CD14-positive monocyte (primary cell): ENCODE measurements around the gene CRADD. TPM values are rescaled to one million over a fixed set of nuclear protein-coding genes. Genes with fewer than 3 reads are reported as not detected.
"Not testable (repeated sequence)": the region's sequence is repeated elsewhere in the genome, so short reads cannot be mapped to it uniquely, and the experiment has no call there.

Source experiments
- DNase-seq, 3 donors: peaks; one replicate each; pipeline ENCODE4 v3.0.0-alpha.2; 2011 to 2022
- H2AFZ ChIP-seq: 2 replicates; pipeline ENCODE4 v1.6.0; 2012; ENCODE audit warnings: mild to moderate bottlenecking, low read depth, low read length, inconsistent platforms; ENCODE audit not compliant: insufficient read depth, poor library complexity, severe bottlenecking
- H3K27ac ChIP-seq, 2 donors: 1 replicate in 1 of 2; 2 replicates in 1 of 2; pipeline ENCODE4 v1.5.1; 2012 to 2013; ENCODE audit warnings: low read length in 2 of 2, control low read depth in 1 of 2, inconsistent platforms in 1 of 2, low read depth in 1 of 2, mild to moderate bottlenecking in 1 of 2
- H3K27me3 ChIP-seq, 2 donors: one replicate each; pipeline versions ENCODE4 v1.6.0 to v1.6.1; 2011 to 2013; ENCODE audit warnings: low read length in 2 of 2; ENCODE audit not compliant: control insufficient read depth in 2 of 2, insufficient read depth in 2 of 2
- H3K36me3 ChIP-seq, 2 donors: replicated peaks in 1 of 2; 1 replicate in 1 of 2; 2 replicates in 1 of 2; pipeline versions ENCODE4 v1.5.1 to v1.6.1; 2012 to 2013; ENCODE audit warnings: low read length in 2 of 2, control low read depth in 1 of 2, inconsistent platforms in 1 of 2, mild to moderate bottlenecking in 1 of 2; ENCODE audit not compliant: insufficient read depth in 2 of 2, control insufficient read depth in 1 of 2
- H3K4me1 ChIP-seq, 2 donors: 1 replicate in 1 of 2; 2 replicates in 1 of 2; pipeline versions ENCODE4 v1.5.1 to v1.6.1; 2012 to 2013; ENCODE audit warnings: low read length in 2 of 2, control low read depth in 1 of 2, inconsistent platforms in 1 of 2, mild to moderate bottlenecking in 1 of 2, moderate library complexity in 1 of 2; ENCODE audit not compliant: insufficient read depth in 2 of 2, control insufficient read depth in 1 of 2
- H3K4me2 ChIP-seq: replicated peaks from 2 replicates; pipeline ENCODE3; 2012; ENCODE audit warnings: low read length, moderate library complexity, mild to moderate bottlenecking; ENCODE audit not compliant: poor library complexity, severe bottlenecking; ENCODE audit errors: extremely low read depth
- H3K4me3 ChIP-seq, 3 experiments: fragments of 200-600 bp in 1 of 3; sonication (generic) in 1 of 3; replicated peaks in 1 of 3; 1 replicate in 2 of 3; 2 replicates in 1 of 3; pipeline ENCODE4 v1.5.1; 2011 to 2013; ENCODE audit warnings: low read length in 3 of 3, mild to moderate bottlenecking in 3 of 3, control low read depth in 2 of 3, low read depth in 2 of 3, inconsistent platforms in 1 of 3, moderate library complexity in 1 of 3
- H3K79me2 ChIP-seq: 2 replicates; pipeline ENCODE4 v1.6.0; 2012; ENCODE audit warnings: mild to moderate bottlenecking, control low read depth, inconsistent platforms, low read length, moderate library complexity; ENCODE audit not compliant: insufficient read depth
- H3K9ac ChIP-seq: 2 replicates; pipeline ENCODE4 v1.6.0; 2017; ENCODE audit warnings: low read length, mild to moderate bottlenecking; ENCODE audit not compliant: insufficient read depth, poor library complexity, severe bottlenecking
- H3K9me3 ChIP-seq, 2 donors: replicated peaks in 1 of 2; 1 replicate in 1 of 2; 2 replicates in 1 of 2; pipeline versions ENCODE4 v1.5.1 to v1.6.1; 2012 to 2013; ENCODE audit warnings: low read length in 2 of 2, control low read depth in 1 of 2; ENCODE audit not compliant: control insufficient read depth in 1 of 2, insufficient read depth in 1 of 2
- H4K20me1 ChIP-seq: 2 replicates; pipeline ENCODE4 v1.6.0; 2012; ENCODE audit warnings: mild to moderate bottlenecking, low read length, control low read depth, moderate library complexity; ENCODE audit not compliant: insufficient read depth
- H3K27ac Mint-ChIP-seq, 7 donors: one replicate each; pipeline ENCODE4 v1.8.0; 2020; ENCODE audit warnings: mild to moderate bottlenecking in 7 of 7, mixed read lengths in 7 of 7, moderate library complexity in 6 of 7, inconsistent platforms in 2 of 7
- H3K27me3 Mint-ChIP-seq, 3 donors: one replicate each; pipeline ENCODE4 v1.8.0; 2021 to 2022; ENCODE audit warnings: low read depth in 3 of 3, mild to moderate bottlenecking in 3 of 3, mixed read lengths in 3 of 3, moderate library complexity in 3 of 3, inconsistent platforms in 1 of 3
- H3K36me3 Mint-ChIP-seq, 2 donors: one replicate each; pipeline ENCODE4 v1.8.0; 2020; ENCODE audit warnings: mixed read lengths in 2 of 2, inconsistent platforms in 1 of 2, mild to moderate bottlenecking in 1 of 2
- H3K4me1 Mint-ChIP-seq: one replicate; pipeline ENCODE4 v1.8.0; 2020; ENCODE audit warnings: mild to moderate bottlenecking, mixed read lengths
- H3K4me3 Mint-ChIP-seq, 2 donors: one replicate each; pipeline ENCODE4 v1.8.0; 2020; ENCODE audit warnings: mild to moderate bottlenecking in 2 of 2, mixed read lengths in 2 of 2, moderate library complexity in 1 of 2
- H3K9me3 Mint-ChIP-seq, 7 donors: one replicate each; pipeline ENCODE4 v1.8.0; 2020 to 2022; ENCODE audit warnings: mixed read lengths in 7 of 7, mild to moderate bottlenecking in 6 of 7, moderate library complexity in 6 of 7, inconsistent platforms in 2 of 7
- WGBS: methylation state at CpG from one replicate; pipeline ENCODE4 v1.1.5; 2013; ENCODE audit warnings: missing lambda C conversion rate; ENCODE audit not compliant: insufficient coverage; 5-methylcytosine and 5-hydroxymethylcytosine counted together
- intact Hi-C, 2 donors: fragments of 100-400 bp; cut with micrococcal nuclease; formaldehyde crosslinking; loops; one replicate each; pipeline versions ENCODE4 v1.15.0 to v1.15.1; 2023
- polyA plus RNA-seq, 3 donors: library from polyadenylated mRNA; depleted of rRNA in 1 of 3; unstranded in 2 of 3; stranded (reverse) in 1 of 3; fragments of 300-500 nt in 2 of 3; fragments of >200 nt in 1 of 3; fragmentation: Illumina TruSeq in 2 of 3; gene quantifications; 1 replicate in 2 of 3; 2 replicates in 1 of 3; pipeline ENCODE4 v1.2.3, GENCODE V29; 2012 to 2021
- TF ChIP-seq, protein P1 (sequence below): fragments of 200-600 bp; IDR thresholded peaks from one replicate; pipeline ENCODE4 v1.8.0; 2022; ENCODE audit warnings: antibody characterized with exemption, mild to moderate bottlenecking

CRADD gene
- polyA plus RNA-seq, 3 donors = 5.6 to 12.2 (median 11.2) TPM

DNA sequence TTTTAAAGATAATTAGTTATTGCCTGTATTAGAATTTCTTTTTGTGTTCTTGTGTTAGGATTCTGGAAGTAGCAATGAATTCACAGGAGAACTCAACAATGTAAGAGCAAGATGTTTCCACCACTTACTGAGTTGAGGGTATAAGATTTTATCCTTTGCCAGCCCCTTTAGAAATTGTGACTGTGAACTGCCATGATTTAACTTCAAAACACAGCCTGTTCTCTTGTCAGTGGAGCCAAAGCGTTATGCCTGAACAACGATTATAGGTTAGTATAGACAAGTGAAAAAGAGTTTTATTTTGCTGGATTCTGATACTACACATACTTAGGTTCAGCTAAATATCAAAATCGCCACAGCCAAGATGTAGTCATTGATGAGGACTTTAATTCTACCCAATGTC is 101.6 kb downstream of the CRADD start:
- TF ChIP-seq, protein P1, sequence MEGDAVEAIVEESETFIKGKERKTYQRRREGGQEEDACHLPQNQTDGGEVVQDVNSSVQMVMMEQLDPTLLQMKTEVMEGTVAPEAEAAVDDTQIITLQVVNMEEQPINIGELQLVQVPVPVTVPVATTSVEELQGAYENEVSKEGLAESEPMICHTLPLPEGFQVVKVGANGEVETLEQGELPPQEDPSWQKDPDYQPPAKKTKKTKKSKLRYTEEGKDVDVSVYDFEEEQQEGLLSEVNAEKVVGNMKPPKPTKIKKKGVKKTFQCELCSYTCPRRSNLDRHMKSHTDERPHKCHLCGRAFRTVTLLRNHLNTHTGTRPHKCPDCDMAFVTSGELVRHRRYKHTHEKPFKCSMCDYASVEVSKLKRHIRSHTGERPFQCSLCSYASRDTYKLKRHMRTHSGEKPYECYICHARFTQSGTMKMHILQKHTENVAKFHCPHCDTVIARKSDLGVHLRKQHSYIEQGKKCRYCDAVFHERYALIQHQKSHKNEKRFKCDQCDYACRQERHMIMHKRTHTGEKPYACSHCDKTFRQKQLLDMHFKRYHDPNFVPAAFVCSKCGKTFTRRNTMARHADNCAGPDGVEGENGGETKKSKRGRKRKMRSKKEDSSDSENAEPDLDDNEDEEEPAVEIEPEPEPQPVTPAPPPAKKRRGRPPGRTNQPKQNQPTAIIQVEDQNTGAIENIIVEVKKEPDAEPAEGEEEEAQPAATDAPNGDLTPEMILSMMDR = no peak
- Histone ChIP-seq H3K27me3 (no peaks in the 10 kb centered on the region), H3K36me3 (no peaks in the 10 kb centered on the region), H3K4me1 (peaks cover 20 to 25% of the 10 kb centered on the region in 2 donors), H2AFZ (no peak overlapping the region), H3K79me2 (no peaks in the 10 kb centered on the region), H3K4me2 (no peak overlapping the region), H4K20me1 (no peaks in the 10 kb centered on the region), H3K4me3 (no peak overlapping the region), H3K9ac (no peak overlapping the region), H3K27ac (no peak overlapping the region), H3K9me3 (no peaks in the 10 kb centered on the region)
- no CpG with 5 or more reads among the region's 3 CpGs for WGBS
- H3K36me3 Mint-ChIP-seq = peaks cover 1 to 3% of the 10 kb centered on the region in 2 donors
- H3K27ac Mint-ChIP-seq = no peak overlapping the region
- intact Hi-C loops = no loop called here
- H3K9me3 Mint-ChIP-seq = peaks cover 0 to 4% (median 0%) of the 10 kb centered on the region in 7 donors
- peaks cover 0 to 7% (median 0%) of the 10 kb centered on the region in 3 donors for H3K27me3 Mint-ChIP-seq
- no peak overlapping the region for H3K4me3 Mint-ChIP-seq
- DNase-seq = no peak
- H3K4me1 Mint-ChIP-seq = peaks cover 29% of the 10 kb centered on the region

GRCh38 chr12:93780101-93780641 is 103.0 kb downstream of the CRADD start:
- intact Hi-C loops = no loop called here

GRCh38 chr12:93780886-93781285 is 103.7 kb downstream of the CRADD start:
- H3K9me3 ChIP-seq, H4K20me1 ChIP-seq, H3K36me3 Mint-ChIP-seq, H3K27me3 ChIP-seq, H3K27ac Mint-ChIP-seq, DNase-seq, H3K27me3 Mint-ChIP-seq, H3K36me3 ChIP-seq, H3K9ac ChIP-seq, H2AFZ ChIP-seq, H3K79me2 ChIP-seq, H3K9me3 Mint-ChIP-seq, H3K4me3 ChIP-seq, H3K27ac ChIP-seq, intact Hi-C loops, H3K4me3 Mint-ChIP-seq, H3K4me2 ChIP-seq: not testable (repeated sequence)
- WGBS = 97% methylated on average over 3 of the region's 4 CpGs
- H3K4me1 ChIP-seq = peaks cover 20 to 23% of the 10 kb centered on the region in 2 donors
- H3K4me1 Mint-ChIP-seq = peaks cover 46% of the 10 kb centered on the region

More at GRCh38 chr12:93780101-93780641, 103.0 kb downstream of the CRADD start:
- Histone ChIP-seq H2AFZ (no peak overlapping the region), H3K4me2 (no peak overlapping the region), H3K4me3 (no peak overlapping the region), H3K9me3 (no peaks in the 10 kb centered on the region), H3K4me1 (peaks cover 20 to 23% of the 10 kb centered on the region in 2 donors), H4K20me1 (no peaks in the 10 kb centered on the region), H3K27ac (no peak overlapping the region), H3K36me3 (no peaks in the 10 kb centered on the region), H3K9ac (no peak overlapping the region), H3K27me3 (no peaks in the 10 kb centered on the region), H3K79me2 (no peaks in the 10 kb centered on the region)
- H3K27ac Mint-ChIP-seq = no peak overlapping the region
- no peak for DNase-seq
- peaks cover 0 to 1% of the 10 kb centered on the region in 2 donors for H3K36me3 Mint-ChIP-seq
- H3K9me3 Mint-ChIP-seq = peaks cover 0 to 2% (median 0%) of the 10 kb centered on the region in 7 donors
- peaks cover 40% of the 10 kb centered on the region for H3K4me1 Mint-ChIP-seq
- 97% methylated on average over 5 of the region's 8 CpGs for WGBS
- TF ChIP-seq, protein P1 = no peak
- H3K4me3 Mint-ChIP-seq = no peak overlapping the region
- peaks cover 0 to 3% (median 0%) of the 10 kb centered on the region in 3 donors for H3K27me3 Mint-ChIP-seq
